Naive thymus-derived CD8-positive, alpha-beta T cell (primary cell): ENCODE measurements around the gene SGTA. TPM values are rescaled to one million over a fixed set of nuclear protein-coding genes. Genes with fewer than 3 reads are reported as not detected.

Experiments
- ATAC-seq, 2 donors: fragments of 150-1000 bp; cut with Tn5 transposase in 1 of 2; sonication (Bioruptor Pico), chemical (Tn5 transposase) in 1 of 2; 1 replicate in 1 of 2; 2 replicates in 1 of 2; pipeline ENCODE4 v1.10.0; 2021; ENCODE audit warnings: mild to moderate bottlenecking in 2 of 2, moderate library complexity in 2 of 2
- POLR2A ChIA-PET: fragments of 350-600 bp; sonication (Branson Sonifier 250); formaldehyde crosslinking; loops from one replicate; lab custom pipeline; 2021; ENCODE audit warnings: antibody characterized with exemption; lab: Charles Lee
- DNase-seq, 10 donors: peaks; one replicate each; pipeline versions ENCODE4 v3.0.0 to v3.0.0-alpha.2; 2020 to 2022
- H3K27ac Mint-ChIP-seq, 10 donors: one replicate each; pipeline ENCODE4 v1.8.0; 2020 to 2022; ENCODE audit warnings: mild to moderate bottlenecking in 10 of 10, mixed read lengths in 10 of 10, moderate library complexity in 4 of 10, inconsistent platforms in 1 of 10
- H3K27me3 Mint-ChIP-seq, 5 donors: one replicate each; pipeline ENCODE4 v1.8.0; 2021 to 2022; ENCODE audit warnings: mixed read lengths in 5 of 5
- H3K36me3 Mint-ChIP-seq, 3 donors: one replicate each; pipeline ENCODE4 v1.8.0; 2020 to 2022; ENCODE audit warnings: mixed read lengths in 3 of 3, mild to moderate bottlenecking in 2 of 3, inconsistent platforms in 1 of 3
- H3K4me1 Mint-ChIP-seq, 4 donors: one replicate each; pipeline ENCODE4 v1.8.0; 2021 to 2022; ENCODE audit warnings: mixed read lengths in 4 of 4
- H3K4me3 Mint-ChIP-seq, 10 donors: one replicate each; pipeline ENCODE4 v1.8.0; 2020 to 2022; ENCODE audit warnings: mild to moderate bottlenecking in 10 of 10, mixed read lengths in 10 of 10, moderate library complexity in 6 of 10, inconsistent platforms in 1 of 10
- H3K9me3 Mint-ChIP-seq, 9 donors: one replicate each; pipeline ENCODE4 v1.8.0; 2020 to 2022; ENCODE audit warnings: mixed read lengths in 9 of 9, mild to moderate bottlenecking in 3 of 9, inconsistent platforms in 1 of 9, moderate library complexity in 1 of 9
- polyA plus RNA-seq, 3 donors: library from polyadenylated mRNA; unstranded; fragments of 300-500 nt; fragmentation: Illumina TruSeq; gene quantifications; one replicate each; pipeline ENCODE4 v1.2.3, GENCODE V29; 2021
- total RNA-seq, 8 experiments: library from RNA in 2 of 8; stranded (reverse) in 2 of 8; gene quantifications; one replicate each; pipeline ENCODE4 v1.2.3 and lab custom pipeline; 2021 to 2026

Gene SGTA
- total and polyA plus RNA-seq, 5 experiments from 2014 or later: 23.4 to 37.0 (median 33.8) TPM

GRCh38 chr19:2732157-2732725 is 50.8 kb downstream of the SGTA start:
- H3K36me3 Mint-ChIP-seq: peaks cover 0 to 22% (median 22%) of the 10 kb centered on the region in 3 donors
- H3K4me1 Mint-ChIP-seq: peaks cover 5 to 23% (median 8%) of the 10 kb centered on the region in 4 donors
- no peak overlapping the region for H3K4me3 Mint-ChIP-seq
- ATAC-seq (no peak), DNase-seq (no peak)
- H3K9me3 Mint-ChIP-seq: no peaks in the 10 kb centered on the region
- no peaks in the 10 kb centered on the region for H3K27me3 Mint-ChIP-seq
- POLR2A ChIA-PET: no interaction called here
- H3K27ac Mint-ChIP-seq: no peak overlapping the region

- no peak for DNase-seq
Measured at GRCh38 chr19:2731181-2731995, 51.7 kb downstream of the SGTA start.

GRCh38 chr19:2729943-2730818 is 52.9 kb downstream of the SGTA start:
- peaks cover 0 to 11% (median 8%) of the 10 kb centered on the region in 3 donors for H3K36me3 Mint-ChIP-seq
- H3K27me3 Mint-ChIP-seq: peaks cover 0 to 12% (median 6%) of the 10 kb centered on the region in 5 donors
- POLR2A ChIA-PET: no interaction called here
- H3K4me1 Mint-ChIP-seq: peaks cover 5 to 13% (median 10%) of the 10 kb centered on the region in 4 donors
- no peak overlapping the region for H3K27ac Mint-ChIP-seq
- ATAC-seq (no peak), DNase-seq (no peak)
- H3K4me3 Mint-ChIP-seq: no peak overlapping the region
- H3K9me3 Mint-ChIP-seq: no peaks in the 10 kb centered on the region

More at GRCh38 chr19:2731181-2731995, 51.7 kb downstream of the SGTA start:
- Mint-ChIP-seq H3K4me3 (no peak overlapping the region), H3K27me3 (peaks cover 0 to 3% (median 0%) of the 10 kb centered on the region in 5 donors), H3K36me3 (peaks cover 0 to 16% (median 13%) of the 10 kb centered on the region in 3 donors), H3K4me1 (peaks cover 5 to 19% (median 9%) of the 10 kb centered on the region in 4 donors), H3K27ac (no peak overlapping the region), H3K9me3 (no peaks in the 10 kb centered on the region)
- ATAC-seq: no peak
- POLR2A ChIA-PET: no interaction called here

GRCh38 chr19:2728783-2729387 is 54.2 kb downstream of the SGTA start:
- POLR2A ChIA-PET: no interaction called here
- no peak overlapping the region for H3K4me3 Mint-ChIP-seq
- peaks cover 3 to 21% (median 12%) of the 10 kb centered on the region in 5 donors for H3K27me3 Mint-ChIP-seq
- ATAC-seq: no peak
- peaks cover 0 to 7% (median 4%) of the 10 kb centered on the region in 3 donors for H3K36me3 Mint-ChIP-seq
- H3K4me1 Mint-ChIP-seq: peaks cover 0 to 9% (median 5%) of the 10 kb centered on the region in 4 donors
- H3K27ac Mint-ChIP-seq: no peak overlapping the region
- no peak for DNase-seq
- no peaks in the 10 kb centered on the region for H3K9me3 Mint-ChIP-seq

GRCh38 chr19:2727640-2727944 is 55.5 kb downstream of the SGTA start:
- Mint-ChIP-seq H3K4me3 (no peak overlapping the region), H3K9me3 (peaks cover 0 to under 1% (median 0%) of the 10 kb centered on the region in 9 donors), H3K27me3 (peaks cover 3 to 33% (median 12%) of the 10 kb centered on the region in 5 donors), H3K4me1 (peaks cover 0 to 9% (median 3%) of the 10 kb centered on the region in 4 donors), H3K27ac (peak overlapping the region in 1 of 10 donors; percentile 33), H3K36me3 (no peaks in the 10 kb centered on the region)
- POLR2A ChIA-PET: interaction anchor here (0.7 kb wide), 1 partner anchor 17 kb away, joined by 3 read pairs; no protein-coding TSS in a partner anchor
- DNase-seq (no peak), ATAC-seq (no peak)

GRCh38 chr19:2726904-2727639 is 56.0 kb downstream of the SGTA start:
- no peak for DNase-seq
- no peak for ATAC-seq
- POLR2A ChIA-PET: interaction anchor here (0.7 kb wide), 1 partner anchor 17 kb away, joined by 3 read pairs; no protein-coding TSS in a partner anchor
- Mint-ChIP-seq H3K27me3 (peaks cover 3 to 38% (median 12%) of the 10 kb centered on the region in 5 donors), H3K27ac (peak overlapping the region in 2 of 10 donors; percentile 22 to 33), H3K4me1 (peaks cover 0 to 9% (median 3%) of the 10 kb centered on the region in 4 donors), H3K9me3 (peaks cover 0 to 2% (median 0%) of the 10 kb centered on the region in 9 donors), H3K36me3 (no peaks in the 10 kb centered on the region), H3K4me3 (peak overlapping the region in 4 of 10 donors; percentile 4 to 54 (median 43))

- Mint-ChIP-seq H3K27ac (no peak overlapping the region), H3K9me3 (peaks cover 0 to 2% (median 0%) of the 10 kb centered on the region in 9 donors), H3K36me3 (peaks cover 0 to 2% (median 0%) of the 10 kb centered on the region in 3 donors), H3K4me1 (peaks cover 0 to 14% (median 6%) of the 10 kb centered on the region in 4 donors), H3K27me3 (peaks cover 3 to 44% (median 12%) of the 10 kb centered on the region in 5 donors), H3K4me3 (no peak overlapping the region)
- ATAC-seq (no peak), DNase-seq (no peak)
- POLR2A ChIA-PET: no interaction called here
Measured at GRCh38 chr19:2726160-2726855, 56.8 kb downstream of the SGTA start.

GRCh38 chr19:2724148-2724557 is 58.9 kb downstream of the SGTA start:
- Mint-ChIP-seq H3K4me3 (peak overlapping the region in 1 of 10 donors; percentile 8), H3K9me3 (peaks cover 0 to 2% (median 0%) of the 10 kb centered on the region in 9 donors), H3K27ac (no peak overlapping the region), H3K36me3 (peaks cover 0 to 6% (median 0%) of the 10 kb centered on the region in 3 donors), H3K4me1 (peaks cover 4 to 23% (median 13%) of the 10 kb centered on the region in 4 donors), H3K27me3 (peaks cover 6 to 55% (median 17%) of the 10 kb centered on the region in 5 donors)
- POLR2A ChIA-PET: no interaction called here
- ATAC-seq (no peak), DNase-seq (no peak)

GRCh38 chr19:2723747-2724146 is 59.3 kb downstream of the SGTA start:
- Mint-ChIP-seq H3K36me3 (peaks cover 0 to 6% (median 0%) of the 10 kb centered on the region in 3 donors), H3K4me3 (no peak overlapping the region), H3K4me1 (peaks cover 2 to 25% (median 13%) of the 10 kb centered on the region in 4 donors), H3K27me3 (peaks cover 6 to 59% (median 17%) of the 10 kb centered on the region in 5 donors), H3K9me3 (peaks cover 0 to 2% (median 0%) of the 10 kb centered on the region in 9 donors), H3K27ac (no peak overlapping the region)
- POLR2A ChIA-PET: no interaction called here
- no peak for ATAC-seq
- no peak for DNase-seq

- H3K27me3 Mint-ChIP-seq: peaks cover 6 to 60% (median 17%) of the 10 kb centered on the region in 5 donors
- H3K4me1 Mint-ChIP-seq: peaks cover 1 to 25% (median 13%) of the 10 kb centered on the region in 4 donors
- H3K27ac Mint-ChIP-seq: no peak overlapping the region
- H3K36me3 Mint-ChIP-seq: peaks cover 0 to 6% (median 0%) of the 10 kb centered on the region in 3 donors
- POLR2A ChIA-PET: interaction anchor here (0.6 kb wide), 1 partner anchor 13 kb away, joined by 3 read pairs; no protein-coding TSS in a partner anchor
- peaks cover 0 to 2% (median 0%) of the 10 kb centered on the region in 9 donors for H3K9me3 Mint-ChIP-seq
- no peak overlapping the region for H3K4me3 Mint-ChIP-seq
- no peak for ATAC-seq
- no peak for DNase-seq
Measured at GRCh38 chr19:2723345-2723715, 59.7 kb downstream of the SGTA start.
